ENCODE measurements around the gene GNG2. TPM values are rescaled to one million over a fixed set of nuclear protein-coding genes. Genes with fewer than 3 reads are reported as not detected.

Gene GNG2
- polyA plus RNA-seq, 1 of the 3 experiments (the other 2 are of a cell fraction), result 17.8 TPM

DNA sequence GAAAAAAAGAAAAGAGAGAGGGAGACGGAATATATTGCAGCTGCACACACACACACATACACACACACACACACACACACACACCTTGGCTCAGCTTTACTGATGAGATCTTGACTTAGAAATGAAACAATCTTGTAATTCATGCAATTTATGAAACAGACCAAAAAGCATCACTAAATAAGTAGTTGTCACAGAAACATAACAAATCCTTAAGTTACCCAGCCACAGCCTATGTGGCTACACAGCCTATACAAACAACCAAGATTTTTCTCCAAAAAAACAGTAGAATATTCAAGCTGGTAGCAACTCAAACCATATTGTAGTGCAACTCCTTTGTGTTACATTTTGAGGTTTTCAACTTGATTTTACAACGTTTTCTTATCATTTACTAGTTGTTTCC, 37.9 kb upstream of the GNG2 start:
- H4K20me1 ChIP-seq (ENCODE audit: insufficient read depth), result no peaks in the 10 kb centered on the region
- no peak for DNase-seq
- H3K4me2 ChIP-seq, result no peak overlapping the region
- H2AFZ ChIP-seq (ENCODE audit: low read depth), result no peak overlapping the region
- no peak overlapping the region for H3K9ac ChIP-seq
- no peak overlapping the region for H3K4me3 ChIP-seq (ENCODE audit: low read depth in 2 of 2, low read length in 1 of 2)
- peak overlapping the region in 1 of 2 experiments; percentile 23; a peak in 1 of 4 replicates for H3K27ac ChIP-seq (ENCODE audit: low read depth in 2 of 2, low read length in 1 of 2)
- WGBS (ENCODE audit: low lambda C conversion rate), result 66% methylated on average over 2 of the region's 2 CpGs
- H3F3A ChIP-seq (replicated peaks; ENCODE audit: insufficient read depth), result peaks cover 11% of the 10 kb centered on the region
- H3K79me2 ChIP-seq (ENCODE audit: insufficient read depth), result no peaks in the 10 kb centered on the region
- POLR2A ChIA-PET, result no interaction called here
- peaks cover 2 to 13% of the 10 kb centered on the region in 2 experiments for H3K4me1 ChIP-seq (ENCODE audit: control insufficient read depth in 1 of 2, insufficient read depth in 2 of 2, low read depth in 1 of 2, low read length in 1 of 2)
- TF ChIP-seq EZH2phosphoT487 (IDR thresholded peaks at IDR 0.05; ENCODE audit: borderline replicate concordance, low read depth) (no peak), GATA2 (CRISPR knock-in tag; IDR thresholded peaks at IDR 0.05) (no peak), TEAD4 (IDR thresholded peaks at IDR 0.05; ENCODE audit: borderline replicate concordance, insufficient read depth) (no peak)
- TF ChIP-seq, protein P1, sequence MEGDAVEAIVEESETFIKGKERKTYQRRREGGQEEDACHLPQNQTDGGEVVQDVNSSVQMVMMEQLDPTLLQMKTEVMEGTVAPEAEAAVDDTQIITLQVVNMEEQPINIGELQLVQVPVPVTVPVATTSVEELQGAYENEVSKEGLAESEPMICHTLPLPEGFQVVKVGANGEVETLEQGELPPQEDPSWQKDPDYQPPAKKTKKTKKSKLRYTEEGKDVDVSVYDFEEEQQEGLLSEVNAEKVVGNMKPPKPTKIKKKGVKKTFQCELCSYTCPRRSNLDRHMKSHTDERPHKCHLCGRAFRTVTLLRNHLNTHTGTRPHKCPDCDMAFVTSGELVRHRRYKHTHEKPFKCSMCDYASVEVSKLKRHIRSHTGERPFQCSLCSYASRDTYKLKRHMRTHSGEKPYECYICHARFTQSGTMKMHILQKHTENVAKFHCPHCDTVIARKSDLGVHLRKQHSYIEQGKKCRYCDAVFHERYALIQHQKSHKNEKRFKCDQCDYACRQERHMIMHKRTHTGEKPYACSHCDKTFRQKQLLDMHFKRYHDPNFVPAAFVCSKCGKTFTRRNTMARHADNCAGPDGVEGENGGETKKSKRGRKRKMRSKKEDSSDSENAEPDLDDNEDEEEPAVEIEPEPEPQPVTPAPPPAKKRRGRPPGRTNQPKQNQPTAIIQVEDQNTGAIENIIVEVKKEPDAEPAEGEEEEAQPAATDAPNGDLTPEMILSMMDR (IDR thresholded peaks at IDR 0.05), result no peak
- TF ChIP-seq, protein P2, sequence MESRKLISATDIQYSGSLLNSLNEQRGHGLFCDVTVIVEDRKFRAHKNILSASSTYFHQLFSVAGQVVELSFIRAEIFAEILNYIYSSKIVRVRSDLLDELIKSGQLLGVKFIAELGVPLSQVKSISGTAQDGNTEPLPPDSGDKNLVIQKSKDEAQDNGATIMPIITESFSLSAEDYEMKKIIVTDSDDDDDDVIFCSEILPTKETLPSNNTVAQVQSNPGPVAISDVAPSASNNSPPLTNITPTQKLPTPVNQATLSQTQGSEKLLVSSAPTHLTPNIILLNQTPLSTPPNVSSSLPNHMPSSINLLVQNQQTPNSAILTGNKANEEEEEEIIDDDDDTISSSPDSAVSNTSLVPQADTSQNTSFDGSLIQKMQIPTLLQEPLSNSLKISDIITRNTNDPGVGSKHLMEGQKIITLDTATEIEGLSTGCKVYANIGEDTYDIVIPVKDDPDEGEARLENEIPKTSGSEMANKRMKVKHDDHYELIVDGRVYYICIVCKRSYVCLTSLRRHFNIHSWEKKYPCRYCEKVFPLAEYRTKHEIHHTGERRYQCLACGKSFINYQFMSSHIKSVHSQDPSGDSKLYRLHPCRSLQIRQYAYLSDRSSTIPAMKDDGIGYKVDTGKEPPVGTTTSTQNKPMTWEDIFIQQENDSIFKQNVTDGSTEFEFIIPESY (IDR thresholded peaks at IDR 0.05; ENCODE audit: borderline replicate concordance, low read depth), result no peak
- no peaks in the 10 kb centered on the region for H3K9me2 ChIP-seq
- CTCF ChIA-PET, result interaction anchor here (1.0 to 1.2 kb wide), 2 partner anchors 9 to 42 kb away, joined by 3 read pairs; no protein-coding TSS in a partner anchor
- H3K36me3 ChIP-seq (replicated peaks in 1 of 2; ENCODE audit: control insufficient read depth in 1 of 2, insufficient read depth in 2 of 2, low read length in 1 of 2), result no peaks in the 10 kb centered on the region
- H3K9me3 ChIP-seq, result no peaks in the 10 kb centered on the region
- H3K27me3 ChIP-seq (ENCODE audit: insufficient read depth), result no peaks in the 10 kb centered on the region

DNA sequence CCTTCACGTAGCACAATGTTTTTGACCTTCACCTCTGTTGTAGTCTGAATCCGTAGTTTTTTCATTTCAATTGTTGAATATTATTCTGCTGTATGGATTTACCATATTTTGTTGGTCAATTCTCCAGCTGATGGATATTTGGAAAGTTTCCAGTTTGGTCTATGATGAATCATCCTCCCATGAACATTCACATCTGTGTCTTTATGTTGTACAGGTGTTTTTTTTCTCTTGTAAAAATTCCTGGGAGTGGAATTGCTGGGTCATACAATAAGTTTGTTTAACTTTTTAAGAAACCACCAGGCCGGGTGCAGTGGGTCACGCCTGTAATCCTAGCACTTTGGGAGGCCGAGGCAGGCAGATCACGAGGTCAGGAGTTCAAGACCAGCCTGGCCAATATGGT, 36.7 kb upstream of the GNG2 start:
- Histone ChIP-seq H3K9me2 (no peaks in the 10 kb centered on the region), H3K27ac (ENCODE audit: low read depth in 2 of 2, low read length in 1 of 2) (no peak overlapping the region), H3K9me3 (no peaks in the 10 kb centered on the region), H3K9ac (no peak overlapping the region), H3K27me3 (ENCODE audit: insufficient read depth) (no peaks in the 10 kb centered on the region), H4K20me1 (ENCODE audit: insufficient read depth) (no peaks in the 10 kb centered on the region), H3K4me1 (ENCODE audit: control insufficient read depth in 1 of 2, insufficient read depth in 2 of 2, low read depth in 1 of 2, low read length in 1 of 2) (peaks cover 8 to 14% of the 10 kb centered on the region in 2 experiments), H3K36me3 (replicated peaks in 1 of 2; ENCODE audit: control insufficient read depth in 1 of 2, insufficient read depth in 2 of 2, low read length in 1 of 2) (no peaks in the 10 kb centered on the region), H3K79me2 (ENCODE audit: insufficient read depth) (no peaks in the 10 kb centered on the region), H3K4me3 (ENCODE audit: low read depth in 2 of 2, low read length in 1 of 2) (no peak overlapping the region), H2AFZ (ENCODE audit: low read depth) (no peak overlapping the region), H3F3A (replicated peaks; ENCODE audit: insufficient read depth) (peaks cover 20% of the 10 kb centered on the region), H3K4me2 (no peak overlapping the region)
- ChIA-PET CTCF (interaction anchor here (0.6 to 1.2 kb wide), 3 partner anchors 43 to 702 kb away, joined by 3 read pairs; no protein-coding TSS in a partner anchor), POLR2A (no interaction called here)
- WGBS (ENCODE audit: low lambda C conversion rate), result 77% methylated on average over 6 of the region's 6 CpGs
- TF ChIP-seq SIN3A (IDR thresholded peaks at IDR 0.05; ENCODE audit: borderline replicate concordance, low read depth, low read length), result no peak
- no peak for TF ChIP-seq RAD21 (IDR thresholded peaks at IDR 0.05; ENCODE audit: low read length)
- no peak for TF ChIP-seq FOXJ3 (CRISPR knock-in tag; IDR thresholded peaks at IDR 0.05)
- TF ChIP-seq TCF12 (IDR thresholded peaks at IDR 0.05), result no peak
- TF ChIP-seq MXI1 (IDR thresholded peaks at IDR 0.05; ENCODE audit: low read depth, low read length), result no peak
- no peak for TF ChIP-seq POLR2AphosphoS5 (IDR thresholded peaks at IDR 0.05; ENCODE audit: low read depth, low read length)
- no peak for TF ChIP-seq MEF2A (IDR thresholded peaks at IDR 0.05; ENCODE audit: borderline replicate concordance, low read depth)
- no peak for TF ChIP-seq EP300 (IDR thresholded peaks at IDR 0.05; ENCODE audit: borderline replicate concordance in 1 of 2, low read depth in 1 of 2, low read length in 1 of 2)
- TF ChIP-seq RFX5 (IDR thresholded peaks at IDR 0.05; ENCODE audit: low read length), result no peak
- no peak for TF ChIP-seq CHD2 (IDR thresholded peaks at IDR 0.05; ENCODE audit: low read length, partially characterized antibody)
- no peak for TF ChIP-seq JUND (IDR thresholded peaks at IDR 0.05)
- TF ChIP-seq, protein P1 (IDR thresholded peaks at IDR 0.05), result no peak
- TF ChIP-seq, protein P3, sequence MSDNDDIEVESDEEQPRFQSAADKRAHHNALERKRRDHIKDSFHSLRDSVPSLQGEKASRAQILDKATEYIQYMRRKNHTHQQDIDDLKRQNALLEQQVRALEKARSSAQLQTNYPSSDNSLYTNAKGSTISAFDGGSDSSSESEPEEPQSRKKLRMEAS (IDR thresholded peaks at IDR 0.05; ENCODE audit: low read depth), result no peak
- TF ChIP-seq, protein P4, sequence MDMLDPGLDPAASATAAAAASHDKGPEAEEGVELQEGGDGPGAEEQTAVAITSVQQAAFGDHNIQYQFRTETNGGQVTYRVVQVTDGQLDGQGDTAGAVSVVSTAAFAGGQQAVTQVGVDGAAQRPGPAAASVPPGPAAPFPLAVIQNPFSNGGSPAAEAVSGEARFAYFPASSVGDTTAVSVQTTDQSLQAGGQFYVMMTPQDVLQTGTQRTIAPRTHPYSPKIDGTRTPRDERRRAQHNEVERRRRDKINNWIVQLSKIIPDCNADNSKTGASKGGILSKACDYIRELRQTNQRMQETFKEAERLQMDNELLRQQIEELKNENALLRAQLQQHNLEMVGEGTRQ (IDR thresholded peaks at IDR 0.05; ENCODE audit: borderline replicate concordance, low read depth, low read length), result no peak
- TF ChIP-seq NRF1 (IDR thresholded peaks at IDR 0.05; ENCODE audit: low read depth, low read length), result no peak
- no peak for DNase-seq

Measured in SK-N-SH (cell line).